SU-DHL-6 (cell line): ENCODE data around the gene NAV2.

Source experiments
- H2AFZ ChIP-seq: fragments of 200-600 bp; sonication (generic); 2 replicates; pipeline ENCODE4 v1.6.1; 2014; ENCODE audit warnings: low read depth, mild to moderate bottlenecking, moderate library complexity, mixed read lengths, antibody characterized with exemption, low read length; ENCODE audit not compliant: severe bottlenecking
- H3F3A ChIP-seq: fragments of 200-600 bp; shearing (Covaris generic); 2 replicates; pipeline ENCODE4 v1.6.0; 2016; ENCODE audit warnings: antibody characterized with exemption, mild to moderate bottlenecking; ENCODE audit not compliant: insufficient read depth
- H3K27ac ChIP-seq: fragments of 200-600 bp; sonication (generic); 2 replicates; pipeline ENCODE4 v1.5.1; 2016; ENCODE audit warnings: low read depth, mild to moderate bottlenecking, low read length, moderate library complexity, mixed read lengths
- H3K27me3 ChIP-seq: fragments of 200-600 bp; sonication (generic), shearing (Covaris generic); 2 replicates; pipeline ENCODE4 v1.6.0; 2014; ENCODE audit warnings: mild to moderate bottlenecking, low read length
- H3K36me3 ChIP-seq: fragments of 200-600 bp; sonication (generic); 2 replicates; pipeline ENCODE4 v1.6.1; 2014; ENCODE audit warnings: mild to moderate bottlenecking, low read length, mixed read lengths
- H3K4me2 ChIP-seq: fragments of 300-600, 200-600 bp; shearing (Covaris generic), sonication (generic); 2 replicates; pipeline ENCODE4 v1.6.0; 2014; ENCODE audit warnings: low read length, low read depth, mild to moderate bottlenecking; ENCODE audit not compliant: poor library complexity, severe bottlenecking
- H3K4me3 ChIP-seq: fragments of 200-600 bp; sonication (generic); 2 replicates; pipeline ENCODE4 v1.5.1; 2014; ENCODE audit warnings: antibody characterized with exemption, low read length, mild to moderate bottlenecking, mixed read lengths; ENCODE audit not compliant: insufficient read depth, poor library complexity, severe bottlenecking
- H3K79me2 ChIP-seq: fragments of 200-600 bp; sonication (generic); 2 replicates; pipeline ENCODE4 v1.6.1; 2014; ENCODE audit warnings: mild to moderate bottlenecking, low read length, moderate library complexity; ENCODE audit not compliant: insufficient read depth
- H3K9ac ChIP-seq: fragments of 200-600 bp; sonication (generic); 2 replicates; pipeline ENCODE4 v1.7.0; 2014; ENCODE audit warnings: mild to moderate bottlenecking, low read length
- H3K9me2 ChIP-seq: fragments of 200-600 bp; sonication (generic); replicated peaks from 2 replicates; pipeline ENCODE4 v1.6.1; 2014; ENCODE audit warnings: low read length; ENCODE audit not compliant: insufficient read depth
- H3K9me3 ChIP-seq: fragments of 200-600 bp; sonication (generic); 2 replicates; pipeline ENCODE4 v1.6.1; 2014; ENCODE audit warnings: low read length, mixed read lengths; ENCODE audit not compliant: insufficient read depth
- H4K20me1 ChIP-seq: fragments of 200-600 bp; sonication (generic); 2 replicates; pipeline ENCODE4 v1.6.1; 2014; ENCODE audit warnings: low read depth, mild to moderate bottlenecking, antibody characterized with exemption, low read length, moderate library complexity, mixed read lengths
- EZH2phosphoT487 ChIP-seq: fragments of 200-600 bp; sonication (generic), shearing (Covaris generic); conservative IDR thresholded peaks from 2 replicates; pipeline ENCODE4 v1.6.1; 2018; ENCODE audit warnings: mild to moderate bottlenecking, antibody characterized with exemption, low read length, moderate library complexity, mixed read lengths
- TF ChIP-seq, protein P1 (sequence below): fragments of 200-600 bp; sonication (generic); IDR thresholded peaks from one replicate; pipeline ENCODE4 v1.5.1; 2017; ENCODE audit warnings: antibody characterized with exemption, mild to moderate bottlenecking, low read length, moderate library complexity; ENCODE audit not compliant: insufficient read depth, poor library complexity, severe bottlenecking

NAV2 gene

DNA sequence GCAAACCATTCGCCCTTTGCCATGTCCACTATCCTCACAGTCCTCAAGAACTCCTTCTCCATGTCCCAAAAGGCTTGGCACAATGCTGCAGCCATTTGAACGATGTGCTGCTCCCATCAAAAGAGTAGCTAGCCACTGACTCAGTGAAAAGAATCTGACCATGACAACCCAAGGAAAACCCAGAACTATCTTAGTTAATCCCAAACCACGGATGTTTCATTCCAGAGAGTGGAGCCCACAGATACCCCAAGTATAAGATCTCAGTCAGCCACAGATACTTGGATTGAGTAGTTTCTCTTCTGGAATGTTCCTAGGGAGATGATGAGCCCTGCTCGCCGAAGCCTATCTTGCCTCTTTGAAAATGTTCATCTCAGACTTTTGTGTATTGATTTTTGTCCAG is 176.9 kb downstream of the NAV2 start:
- Histone ChIP-seq H3K4me2 (no peak overlapping the region), H3K4me3 (no peak overlapping the region), H3K9me2 (no peaks in the 10 kb centered on the region), H4K20me1 (no peaks in the 10 kb centered on the region), H3K79me2 (no peaks in the 10 kb centered on the region), H3K9ac (no peak overlapping the region), H3K36me3 (no peaks in the 10 kb centered on the region), H3K27ac (no peak overlapping the region), H2AFZ (no peak overlapping the region), H3K27me3 (0 out of 2 replicates have a peak, but pooled peaks cover 3% of the 10 kb centered on the region), H3K9me3 (no peaks in the 10 kb centered on the region), H3F3A (no peaks in the 10 kb centered on the region)
- no peak for TF ChIP-seq EZH2phosphoT487
- TF ChIP-seq, protein P1, sequence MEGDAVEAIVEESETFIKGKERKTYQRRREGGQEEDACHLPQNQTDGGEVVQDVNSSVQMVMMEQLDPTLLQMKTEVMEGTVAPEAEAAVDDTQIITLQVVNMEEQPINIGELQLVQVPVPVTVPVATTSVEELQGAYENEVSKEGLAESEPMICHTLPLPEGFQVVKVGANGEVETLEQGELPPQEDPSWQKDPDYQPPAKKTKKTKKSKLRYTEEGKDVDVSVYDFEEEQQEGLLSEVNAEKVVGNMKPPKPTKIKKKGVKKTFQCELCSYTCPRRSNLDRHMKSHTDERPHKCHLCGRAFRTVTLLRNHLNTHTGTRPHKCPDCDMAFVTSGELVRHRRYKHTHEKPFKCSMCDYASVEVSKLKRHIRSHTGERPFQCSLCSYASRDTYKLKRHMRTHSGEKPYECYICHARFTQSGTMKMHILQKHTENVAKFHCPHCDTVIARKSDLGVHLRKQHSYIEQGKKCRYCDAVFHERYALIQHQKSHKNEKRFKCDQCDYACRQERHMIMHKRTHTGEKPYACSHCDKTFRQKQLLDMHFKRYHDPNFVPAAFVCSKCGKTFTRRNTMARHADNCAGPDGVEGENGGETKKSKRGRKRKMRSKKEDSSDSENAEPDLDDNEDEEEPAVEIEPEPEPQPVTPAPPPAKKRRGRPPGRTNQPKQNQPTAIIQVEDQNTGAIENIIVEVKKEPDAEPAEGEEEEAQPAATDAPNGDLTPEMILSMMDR, result no peak

DNA sequence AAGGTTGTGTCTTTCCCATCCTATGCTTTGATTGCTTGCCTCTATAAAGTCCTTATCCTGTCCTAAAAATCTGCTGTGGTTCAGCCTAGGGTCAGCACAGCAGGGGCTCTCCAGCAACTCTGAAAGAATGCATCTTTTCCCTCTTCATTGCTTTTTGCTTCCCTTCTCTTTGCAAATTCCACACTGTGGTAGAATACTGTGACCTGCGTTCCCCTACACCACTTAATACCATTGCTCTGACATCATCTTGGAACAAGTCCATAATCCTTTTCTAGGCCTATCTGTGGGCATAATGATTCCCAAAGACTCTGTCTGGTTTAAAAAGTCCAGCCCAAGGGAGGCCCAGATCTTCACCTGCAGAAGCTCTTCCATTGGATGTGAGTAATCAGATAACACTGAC is 177.7 kb downstream of the NAV2 start:
- TF ChIP-seq EZH2phosphoT487, result no peak
- TF ChIP-seq, protein P1, result no peak
- Histone ChIP-seq H3K9me3 (no peaks in the 10 kb centered on the region), H3K79me2 (no peaks in the 10 kb centered on the region), H4K20me1 (no peaks in the 10 kb centered on the region), H3K4me3 (no peak overlapping the region), H3K4me2 (no peak overlapping the region), H3K27me3 (0 out of 2 replicates have a peak, but pooled peaks cover 3% of the 10 kb centered on the region), H3K36me3 (no peaks in the 10 kb centered on the region), H3K9me2 (no peaks in the 10 kb centered on the region), H3K27ac (no peak overlapping the region), H3F3A (no peaks in the 10 kb centered on the region), H2AFZ (no peak overlapping the region), H3K9ac (no peak overlapping the region)

DNA sequence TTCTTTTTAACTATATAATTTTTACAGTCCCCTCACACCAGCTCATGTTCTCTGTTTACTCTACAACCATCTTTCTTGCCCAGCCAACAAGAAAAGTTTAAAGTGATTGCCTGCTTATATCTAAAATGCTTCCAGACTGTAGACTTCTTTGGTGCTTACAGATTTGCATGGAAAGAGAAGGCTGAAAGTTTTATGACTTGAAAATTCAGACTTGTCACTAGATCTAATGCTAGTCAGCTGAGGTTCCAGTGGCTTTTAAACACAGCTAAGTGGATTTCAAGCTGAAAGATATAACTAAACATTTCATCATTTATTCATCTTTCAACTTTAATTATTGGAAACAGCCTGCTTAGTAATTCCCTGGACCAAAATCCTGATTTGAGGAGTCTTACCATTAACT is 178.4 kb downstream of the NAV2 start:
- H3K9ac ChIP-seq, result no peak overlapping the region
- H3K9me2 ChIP-seq, result no peaks in the 10 kb centered on the region
- H2AFZ ChIP-seq, result no peak overlapping the region
- H3K79me2 ChIP-seq, result no peaks in the 10 kb centered on the region
- no peaks in the 10 kb centered on the region for H4K20me1 ChIP-seq
- H3K27ac ChIP-seq, result no peak overlapping the region
- no peaks in the 10 kb centered on the region for H3K9me3 ChIP-seq
- 0 out of 2 replicates have a peak, but pooled peaks cover 3% of the 10 kb centered on the region for H3K27me3 ChIP-seq
- H3K4me3 ChIP-seq, result no peak overlapping the region
- no peaks in the 10 kb centered on the region for H3K36me3 ChIP-seq
- no peak overlapping the region for H3K4me2 ChIP-seq
- TF ChIP-seq, protein P1, result no peak
- no peak for TF ChIP-seq EZH2phosphoT487
- H3F3A ChIP-seq, result no peaks in the 10 kb centered on the region

DNA sequence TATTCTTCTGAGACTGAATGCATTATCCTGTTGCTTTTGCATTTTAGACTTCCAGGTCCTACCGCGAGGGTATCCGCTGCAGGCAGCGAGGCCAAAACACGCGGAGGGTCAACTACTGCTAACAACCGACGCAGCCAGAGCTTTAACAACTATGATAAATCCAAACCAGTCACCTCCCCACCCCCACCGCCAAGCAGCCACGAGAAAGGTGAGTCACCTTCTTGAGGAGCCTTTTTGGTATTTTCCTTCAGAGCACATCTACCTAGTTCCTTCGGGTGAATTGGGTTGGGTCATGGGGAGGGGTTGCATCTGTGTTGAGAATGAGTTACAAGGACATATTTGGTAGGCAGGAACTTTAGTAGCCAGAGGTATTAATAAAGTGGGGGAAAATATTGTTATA is 179.8 kb downstream of the NAV2 start:
- H3K27me3 ChIP-seq, result 0 out of 2 replicates have a peak, but pooled peaks cover 3% of the 10 kb centered on the region
- no peaks in the 10 kb centered on the region for H3K79me2 ChIP-seq
- H3K9me2 ChIP-seq, result no peaks in the 10 kb centered on the region
- H3F3A ChIP-seq, result no peaks in the 10 kb centered on the region
- no peak overlapping the region for H3K4me3 ChIP-seq
- TF ChIP-seq EZH2phosphoT487, result no peak
- TF ChIP-seq, protein P1, result no peak
- H3K36me3 ChIP-seq, result no peaks in the 10 kb centered on the region
- H4K20me1 ChIP-seq, result no peaks in the 10 kb centered on the region
- no peak overlapping the region for H3K4me2 ChIP-seq
- no peak overlapping the region for H2AFZ ChIP-seq
- no peak overlapping the region for H3K27ac ChIP-seq
- H3K9me3 ChIP-seq, result no peaks in the 10 kb centered on the region
- H3K9ac ChIP-seq, result no peak overlapping the region
